ENCODE measurements around the gene LRPAP1.
"Not testable (repeated sequence)": the region's sequence is repeated elsewhere in the genome, so short reads cannot be mapped to it uniquely, and the experiment has no call there.

LRPAP1 gene

DNA sequence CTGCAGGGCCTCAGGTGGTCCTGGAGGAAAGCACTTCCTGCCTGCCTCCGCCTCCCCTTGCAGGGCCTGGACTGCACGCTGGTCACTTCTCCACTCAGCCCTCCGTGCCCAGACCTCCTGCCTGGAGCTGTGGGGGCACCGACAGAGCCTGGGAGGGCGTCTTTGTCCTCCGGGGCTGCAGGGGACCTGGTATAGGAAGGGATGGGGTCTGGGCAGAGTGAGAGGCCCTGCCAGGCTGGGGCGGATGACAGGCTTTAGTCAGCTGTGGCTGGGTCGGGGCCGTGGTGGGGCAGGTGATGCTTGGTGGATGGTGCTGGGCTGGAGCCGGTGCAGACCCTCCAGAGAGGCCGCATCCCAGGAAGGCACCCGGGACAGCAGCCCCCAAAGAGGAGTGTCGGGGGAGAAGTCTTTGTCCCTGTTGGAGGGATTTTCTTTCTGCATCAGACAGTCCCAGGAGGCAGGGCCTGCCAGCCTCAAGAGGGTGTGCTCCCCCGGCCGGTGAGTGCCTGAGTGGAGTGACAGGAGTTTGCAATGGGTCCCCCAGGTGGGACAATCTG lies 67.8 kb downstream of the LRPAP1 start:
- DNase-seq (ENCODE audit: low spot score) (no peak), FAIRE-seq (no peak)

GRCh38 chr4:3463556-3464348 lies 68.5 kb downstream of the LRPAP1 start:
- FAIRE-seq: no peak
- no peak for DNase-seq (ENCODE audit: low spot score)

GRCh38 chr4:3462790-3463415 lies 69.3 kb downstream of the LRPAP1 start, which contains the start of gene DOK7:
DOK7 (plus strand) TSS chr4:3463306; CDS start chr4:3463376, 70 bp downstream.
- DNase-seq (ENCODE audit: low spot score) (no peak), FAIRE-seq (no peak)

- DNase-seq (ENCODE audit: low spot score) (no peak), FAIRE-seq (no peak)
Observed at GRCh38 chr4:3462321-3462789, 69.9 kb downstream of the LRPAP1 start.

- peak; percentile 82 for DNase-seq (ENCODE audit: low spot score)
Observed at GRCh38 chr4:3461515-3462291, 70.5 kb downstream of the LRPAP1 start.

GRCh38 chr4:3460926-3461325 lies 71.3 kb downstream of the LRPAP1 start:
- DNase-seq (ENCODE audit: low spot score): no peak
- no peak for FAIRE-seq

More at GRCh38 chr4:3461515-3462291, 70.5 kb downstream of the LRPAP1 start:
- no peak for FAIRE-seq

GRCh38 chr4:3459156-3459555 lies 73.1 kb downstream of the LRPAP1 start:
- not testable (repeated sequence) for DNase-seq (ENCODE audit: low spot score); FAIRE-seq

DNA sequence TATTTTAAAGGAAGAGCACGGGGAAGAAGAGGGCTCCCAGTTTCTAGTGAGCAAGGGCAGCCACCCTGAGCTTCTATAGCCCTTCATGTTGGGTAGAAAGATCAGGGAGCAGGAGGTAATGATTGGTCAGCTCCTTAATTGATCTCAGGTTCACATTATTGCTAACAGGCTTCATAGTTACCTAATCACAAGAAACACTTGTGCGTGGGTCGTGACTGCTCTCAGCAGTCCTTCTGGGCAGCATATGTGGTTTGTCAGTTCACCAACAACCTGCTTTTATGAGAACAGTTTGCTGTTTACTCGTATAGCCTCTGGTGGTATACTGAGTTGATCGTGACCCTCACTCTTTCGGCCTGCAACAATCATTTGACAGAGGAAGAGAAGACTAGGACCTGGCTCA lies 73.9 kb downstream of the LRPAP1 start:
- DNase-seq (ENCODE audit: low spot score) (no peak), FAIRE-seq (no peak)

DNA sequence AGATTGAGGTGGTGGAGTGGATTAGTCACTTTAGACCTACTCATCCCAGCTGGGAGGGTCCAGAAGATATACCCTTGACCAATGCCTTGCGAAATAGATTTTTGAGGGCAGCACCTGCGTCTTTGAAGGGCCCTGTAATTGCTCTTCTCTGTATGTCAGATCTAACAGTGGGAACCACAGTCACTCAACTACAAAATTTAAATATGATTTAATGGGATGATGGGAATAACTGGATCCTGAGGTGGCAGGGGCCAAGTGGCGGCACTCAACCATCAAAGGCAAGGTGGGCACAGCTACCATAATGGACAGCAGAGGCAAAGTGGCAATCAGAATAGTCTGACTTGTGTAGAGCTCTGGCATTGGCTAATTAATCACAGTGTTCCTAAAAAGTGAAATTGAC lies 76.6 kb downstream of the LRPAP1 start:
- FAIRE-seq; DNase-seq (ENCODE audit: low spot score): not testable (repeated sequence)
